Measurements from ENCODE around the gene TUBB8B. TPM values are rescaled to one million over a fixed set of nuclear protein-coding genes. Genes with fewer than 3 reads are reported as not detected.
"Not testable (repeated sequence)": the region's sequence is repeated elsewhere in the genome, so short reads cannot be mapped to it uniquely, and the experiment has no call there.

Gene TUBB8B
- total and polyA plus RNA-seq, 2 donors (not counting 1 experiment from before 2014, with no cell fraction given) = 0.49 to 1.6 TPM

GRCh38 chr18:63656-64055 is 14.2 kb upstream of the TUBB8B start:
- H3K4me1 Mint-ChIP-seq; H3K9me3 ChIP-seq (ENCODE audit: control extremely low read depth in 1 of 3, control insufficient read depth in 2 of 3, insufficient read depth in 1 of 3, low read length in 2 of 3); H3K4me1 ChIP-seq (ENCODE audit: control insufficient read depth in 2 of 2, insufficient read depth in 2 of 2, low read length in 2 of 2); POLR2A ChIA-PET; H3K4me3 Mint-ChIP-seq; H3K4me3 ChIP-seq (ENCODE audit: control extremely low read depth in 1 of 5, extremely low read depth in 1 of 5, insufficient read depth in 1 of 5, low read depth in 2 of 5, low read length in 4 of 5); H3K79me2 ChIP-seq (ENCODE audit: control insufficient read depth, insufficient read depth, low read length); H3K27ac ChIP-seq (ENCODE audit: low read length in 2 of 2); H2AFZ ChIP-seq (ENCODE audit: insufficient read depth, low read depth, low read length, poor library complexity, severe bottlenecking); H3K9ac ChIP-seq (ENCODE audit: low read length); DNase-seq; H3K27ac Mint-ChIP-seq; ATAC-seq (ENCODE audit: low read depth); intact Hi-C loops (cut with micrococcal nuclease); H3K9me3 Mint-ChIP-seq (ENCODE audit: insufficient read depth); H4K20me1 ChIP-seq (ENCODE audit: control insufficient read depth, insufficient read depth, low read length, poor library complexity, severe bottlenecking); H3K4me2 ChIP-seq (replicated peaks; ENCODE audit: low read depth, low read length, poor library complexity, severe bottlenecking); H3K36me3 ChIP-seq (replicated peaks in 1 of 2; ENCODE audit: control extremely low read depth in 1 of 2, control insufficient read depth in 1 of 2, extremely low read depth in 1 of 2, insufficient read depth in 2 of 2, low read length in 1 of 2); CTCF ChIA-PET; H3K27me3 ChIP-seq (replicated peaks in 1 of 4; ENCODE audit: control extremely low read depth in 1 of 4, control insufficient read depth in 3 of 4, insufficient read depth in 4 of 4, low read length in 3 of 4): not testable (repeated sequence)
- H3K27me3 Mint-ChIP-seq = peaks cover 24% of the 10 kb centered on the region
- 97% methylated on average over 2 of the region's 2 CpGs for WGBS (ENCODE audit: insufficient coverage)

GRCh38 chr18:54388-54787 is 5.0 kb upstream of the TUBB8B start:
- H2AFZ ChIP-seq (ENCODE audit: insufficient read depth, low read depth, low read length, poor library complexity, severe bottlenecking); H3K27me3 Mint-ChIP-seq; H3K9me3 ChIP-seq (ENCODE audit: control extremely low read depth in 1 of 3, control insufficient read depth in 2 of 3, insufficient read depth in 1 of 3, low read length in 2 of 3); H4K20me1 ChIP-seq (ENCODE audit: control insufficient read depth, insufficient read depth, low read length, poor library complexity, severe bottlenecking); H3K27ac Mint-ChIP-seq; H3K9me3 Mint-ChIP-seq (ENCODE audit: insufficient read depth); CTCF ChIA-PET; DNase-seq; H3K9ac ChIP-seq (ENCODE audit: low read length); H3K36me3 ChIP-seq (replicated peaks in 1 of 2; ENCODE audit: control extremely low read depth in 1 of 2, control insufficient read depth in 1 of 2, extremely low read depth in 1 of 2, insufficient read depth in 2 of 2, low read length in 1 of 2); POLR2A ChIA-PET; ATAC-seq (ENCODE audit: low read depth); H3K4me1 Mint-ChIP-seq; H3K4me1 ChIP-seq (ENCODE audit: control insufficient read depth in 2 of 2, insufficient read depth in 2 of 2, low read length in 2 of 2); H3K4me2 ChIP-seq (replicated peaks; ENCODE audit: low read depth, low read length, poor library complexity, severe bottlenecking); H3K4me3 Mint-ChIP-seq; H3K4me3 ChIP-seq (ENCODE audit: control extremely low read depth in 1 of 5, extremely low read depth in 1 of 5, insufficient read depth in 1 of 5, low read depth in 2 of 5, low read length in 4 of 5); H3K27me3 ChIP-seq (replicated peaks in 1 of 4; ENCODE audit: control extremely low read depth in 1 of 4, control insufficient read depth in 3 of 4, insufficient read depth in 4 of 4, low read length in 3 of 4); H3K79me2 ChIP-seq (ENCODE audit: control insufficient read depth, insufficient read depth, low read length); intact Hi-C loops (cut with micrococcal nuclease); H3K27ac ChIP-seq (ENCODE audit: low read length in 2 of 2): not testable (repeated sequence)
- WGBS (ENCODE audit: insufficient coverage) = 71% methylated on average over 1 of the region's 1 CpG

GRCh38 chr18:48696-49095 is 719 bp downstream of the TUBB8B start:
- POLR2A ChIA-PET; H3K27me3 Mint-ChIP-seq; H3K9me3 ChIP-seq (ENCODE audit: control extremely low read depth in 1 of 3, control insufficient read depth in 2 of 3, insufficient read depth in 1 of 3, low read length in 2 of 3); H3K27me3 ChIP-seq (replicated peaks in 1 of 4; ENCODE audit: control extremely low read depth in 1 of 4, control insufficient read depth in 3 of 4, insufficient read depth in 4 of 4, low read length in 3 of 4); H3K9ac ChIP-seq (ENCODE audit: low read length); H3K27ac ChIP-seq (ENCODE audit: low read length in 2 of 2); ATAC-seq (ENCODE audit: low read depth); CTCF ChIA-PET; H3K4me3 ChIP-seq (ENCODE audit: control extremely low read depth in 1 of 5, extremely low read depth in 1 of 5, insufficient read depth in 1 of 5, low read depth in 2 of 5, low read length in 4 of 5); H3K4me1 Mint-ChIP-seq; H3K79me2 ChIP-seq (ENCODE audit: control insufficient read depth, insufficient read depth, low read length); H3K4me2 ChIP-seq (replicated peaks; ENCODE audit: low read depth, low read length, poor library complexity, severe bottlenecking); DNase-seq; H3K4me1 ChIP-seq (ENCODE audit: control insufficient read depth in 2 of 2, insufficient read depth in 2 of 2, low read length in 2 of 2); H4K20me1 ChIP-seq (ENCODE audit: control insufficient read depth, insufficient read depth, low read length, poor library complexity, severe bottlenecking); H3K9me3 Mint-ChIP-seq (ENCODE audit: insufficient read depth); H3K4me3 Mint-ChIP-seq; H2AFZ ChIP-seq (ENCODE audit: insufficient read depth, low read depth, low read length, poor library complexity, severe bottlenecking); intact Hi-C loops (cut with micrococcal nuclease); H3K27ac Mint-ChIP-seq; H3K36me3 ChIP-seq (replicated peaks in 1 of 2; ENCODE audit: control extremely low read depth in 1 of 2, control insufficient read depth in 1 of 2, extremely low read depth in 1 of 2, insufficient read depth in 2 of 2, low read length in 1 of 2): not testable (repeated sequence)
- WGBS (ENCODE audit: insufficient coverage) = 96% methylated on average over 9 of the region's 25 CpGs

- intact Hi-C loops (cut with micrococcal nuclease); H3K27me3 ChIP-seq (replicated peaks in 1 of 4; ENCODE audit: control extremely low read depth in 1 of 4, control insufficient read depth in 3 of 4, insufficient read depth in 4 of 4, low read length in 3 of 4); H3K27ac ChIP-seq (ENCODE audit: low read length in 2 of 2); H3K9me3 ChIP-seq (ENCODE audit: control extremely low read depth in 1 of 3, control insufficient read depth in 2 of 3, insufficient read depth in 1 of 3, low read length in 2 of 3); DNase-seq; H3K27ac Mint-ChIP-seq; H3K4me1 Mint-ChIP-seq; H3K4me2 ChIP-seq (replicated peaks; ENCODE audit: low read depth, low read length, poor library complexity, severe bottlenecking); H2AFZ ChIP-seq (ENCODE audit: insufficient read depth, low read depth, low read length, poor library complexity, severe bottlenecking); H3K9me3 Mint-ChIP-seq (ENCODE audit: insufficient read depth); H3K9ac ChIP-seq (ENCODE audit: low read length); H3K4me3 ChIP-seq (ENCODE audit: control extremely low read depth in 1 of 5, extremely low read depth in 1 of 5, insufficient read depth in 1 of 5, low read depth in 2 of 5, low read length in 4 of 5); H4K20me1 ChIP-seq (ENCODE audit: control insufficient read depth, insufficient read depth, low read length, poor library complexity, severe bottlenecking); H3K36me3 ChIP-seq (replicated peaks in 1 of 2; ENCODE audit: control extremely low read depth in 1 of 2, control insufficient read depth in 1 of 2, extremely low read depth in 1 of 2, insufficient read depth in 2 of 2, low read length in 1 of 2); ATAC-seq (ENCODE audit: low read depth); H3K79me2 ChIP-seq (ENCODE audit: control insufficient read depth, insufficient read depth, low read length); POLR2A ChIA-PET; H3K4me1 ChIP-seq (ENCODE audit: control insufficient read depth in 2 of 2, insufficient read depth in 2 of 2, low read length in 2 of 2); CTCF ChIA-PET; H3K27me3 Mint-ChIP-seq; H3K4me3 Mint-ChIP-seq: not testable (repeated sequence)
- WGBS (ENCODE audit: insufficient coverage) = no CpG with 5 or more reads among the region's 6 CpGs
Measured at GRCh38 chr18:13177-13576, 36.2 kb downstream of the TUBB8B start.

All from B cell (primary cell).